OCI-LY7 (cell line): ENCODE measurements around the gene ALDOA.

Experiments
- EZH2phosphoT487 ChIP-seq: fragments of 200-600 bp; sonication (generic); IDR thresholded peaks from 2 replicates; pipeline ENCODE4 v1.6.1; 2018; ENCODE audit warnings: low read depth, borderline replicate concordance, mild to moderate bottlenecking, mixed run types, antibody characterized with exemption, low read length, moderate library complexity, mixed read lengths
- TF ChIP-seq, protein P1 (sequence below): fragments of 200-600 bp; sonication (generic); conservative IDR thresholded peaks from 2 replicates; pipeline ENCODE4 v1.5.1; 2014; ENCODE audit warnings: mild to moderate bottlenecking, antibody characterized with exemption, low read length, moderate library complexity, mixed read lengths

DNA sequence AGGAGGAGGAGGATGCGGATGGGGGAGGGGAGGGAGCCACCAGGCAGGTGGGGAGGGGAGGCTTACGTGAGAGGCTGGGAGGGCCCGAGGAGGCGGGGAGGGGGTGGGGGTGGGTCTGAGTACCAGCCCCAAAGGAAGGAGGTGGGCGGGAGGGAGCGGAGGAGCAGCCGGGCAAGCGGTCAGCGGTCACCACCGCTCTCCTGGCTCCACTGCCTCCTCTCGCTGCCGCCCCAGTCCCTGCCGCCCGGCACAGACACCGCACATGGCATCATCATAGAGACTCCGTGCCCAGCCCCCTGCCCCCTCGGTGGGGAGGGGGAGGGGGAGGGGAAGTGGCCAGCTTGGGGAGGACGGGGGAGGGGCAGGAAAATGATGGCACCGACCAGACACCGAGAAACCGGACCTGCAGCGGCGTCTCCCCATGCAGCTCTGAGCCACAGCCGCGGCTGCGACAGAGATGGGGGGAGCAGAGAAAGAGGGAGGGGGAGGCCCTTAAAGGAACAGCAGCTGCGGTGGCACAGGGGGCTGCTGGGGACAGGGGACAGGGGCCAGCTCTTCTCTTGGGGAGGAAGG is 34.6 kb upstream of the ALDOA start, which contains the start of gene TLCD3B:
- TF ChIP-seq, protein P1, sequence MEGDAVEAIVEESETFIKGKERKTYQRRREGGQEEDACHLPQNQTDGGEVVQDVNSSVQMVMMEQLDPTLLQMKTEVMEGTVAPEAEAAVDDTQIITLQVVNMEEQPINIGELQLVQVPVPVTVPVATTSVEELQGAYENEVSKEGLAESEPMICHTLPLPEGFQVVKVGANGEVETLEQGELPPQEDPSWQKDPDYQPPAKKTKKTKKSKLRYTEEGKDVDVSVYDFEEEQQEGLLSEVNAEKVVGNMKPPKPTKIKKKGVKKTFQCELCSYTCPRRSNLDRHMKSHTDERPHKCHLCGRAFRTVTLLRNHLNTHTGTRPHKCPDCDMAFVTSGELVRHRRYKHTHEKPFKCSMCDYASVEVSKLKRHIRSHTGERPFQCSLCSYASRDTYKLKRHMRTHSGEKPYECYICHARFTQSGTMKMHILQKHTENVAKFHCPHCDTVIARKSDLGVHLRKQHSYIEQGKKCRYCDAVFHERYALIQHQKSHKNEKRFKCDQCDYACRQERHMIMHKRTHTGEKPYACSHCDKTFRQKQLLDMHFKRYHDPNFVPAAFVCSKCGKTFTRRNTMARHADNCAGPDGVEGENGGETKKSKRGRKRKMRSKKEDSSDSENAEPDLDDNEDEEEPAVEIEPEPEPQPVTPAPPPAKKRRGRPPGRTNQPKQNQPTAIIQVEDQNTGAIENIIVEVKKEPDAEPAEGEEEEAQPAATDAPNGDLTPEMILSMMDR = no peak
- no peak for TF ChIP-seq EZH2phosphoT487
